ENCODE results near the gene NAA11.

NAA11 gene

GRCh38 chr4:79331126-79331876 is 5.4 kb upstream of the NAA11 start:
- Histone ChIP-seq H3K9ac (ENCODE audit: low read depth, low read length, poor library complexity) (no peak overlapping the region), H3K4me3 (ENCODE audit: low read length in 2 of 2) (no peak overlapping the region), H3K9me3 (replicated peaks in 1 of 2; ENCODE audit: control insufficient read depth in 2 of 2, insufficient read depth in 1 of 2, low read depth in 1 of 2, low read length in 2 of 2) (no peaks in the 10 kb centered on the region), H3K23ac (ENCODE audit: low read depth, low read length, poor library complexity) (no peak overlapping the region), H4K91ac (ENCODE audit: low read depth, low read length, poor library complexity) (no peak overlapping the region), H3K27ac (replicated peaks; ENCODE audit: low read length) (no peak overlapping the region), H3K4ac (ENCODE audit: low read length) (no peak overlapping the region), H3K4me2 (ENCODE audit: insufficient read depth, low read length, poor library complexity, severe bottlenecking) (no peak overlapping the region), H3K4me1 (ENCODE audit: control insufficient read depth in 2 of 2, insufficient read depth in 1 of 2, low read depth in 1 of 2, low read length in 2 of 2) (no peaks in the 10 kb centered on the region), H4K8ac (ENCODE audit: low read depth, low read length) (no peak overlapping the region), H2BK15ac (ENCODE audit: low read length) (no peak overlapping the region), H2BK12ac (ENCODE audit: low read length) (no peak overlapping the region), H3K18ac (ENCODE audit: low read length) (no peak overlapping the region), H2AFZ (ENCODE audit: low read length) (no peak overlapping the region), H3K27me3 (ENCODE audit: control insufficient read depth in 3 of 3, insufficient read depth in 3 of 3, low read depth in 1 of 3, low read length in 3 of 3) (no peaks in the 10 kb centered on the region), H2AK5ac (ENCODE audit: low read depth, low read length) (no peak overlapping the region), H3K79me1 (ENCODE audit: low read depth, low read length) (no peaks in the 10 kb centered on the region), H2BK120ac (ENCODE audit: low read depth, low read length) (no peak overlapping the region), H2BK5ac (ENCODE audit: low read length) (no peak overlapping the region), H3K14ac (ENCODE audit: low read length) (no peak overlapping the region), H3K36me3 (replicated peaks in 1 of 2; ENCODE audit: control insufficient read depth in 2 of 2, insufficient read depth in 2 of 2, low read length in 2 of 2) (no peaks in the 10 kb centered on the region)
- DNase-seq (ENCODE audit: low spot score): no peak
- WGBS, 2 donors (ENCODE audit: extremely low coverage in 2 of 2, insufficient read length in 2 of 2, insufficient replicate concordance in 1 of 2): no CpG with 5 or more reads among the region's 2 CpGs

- Histone ChIP-seq H3K14ac (ENCODE audit: low read length) (no peak overlapping the region), H3K4me2 (ENCODE audit: insufficient read depth, low read length, poor library complexity, severe bottlenecking) (no peak overlapping the region), H3K79me1 (ENCODE audit: low read depth, low read length) (no peaks in the 10 kb centered on the region), H3K23ac (ENCODE audit: low read depth, low read length, poor library complexity) (no peak overlapping the region), H3K27me3 (ENCODE audit: control insufficient read depth in 3 of 3, insufficient read depth in 3 of 3, low read depth in 1 of 3, low read length in 3 of 3) (no peaks in the 10 kb centered on the region), H3K4me3 (ENCODE audit: low read length in 2 of 2) (no peak overlapping the region), H2BK5ac (ENCODE audit: low read length) (no peak overlapping the region), H3K4me1 (ENCODE audit: control insufficient read depth in 2 of 2, insufficient read depth in 1 of 2, low read depth in 1 of 2, low read length in 2 of 2) (no peaks in the 10 kb centered on the region), H4K8ac (ENCODE audit: low read depth, low read length) (no peak overlapping the region), H3K9ac (ENCODE audit: low read depth, low read length, poor library complexity) (no peak overlapping the region), H3K9me3 (replicated peaks in 1 of 2; ENCODE audit: control insufficient read depth in 2 of 2, insufficient read depth in 1 of 2, low read depth in 1 of 2, low read length in 2 of 2) (peaks cover 0 to 2% of the 10 kb centered on the region in 2 donors), H3K4ac (ENCODE audit: low read length) (no peak overlapping the region), H2AK5ac (ENCODE audit: low read depth, low read length) (no peak overlapping the region), H2AFZ (ENCODE audit: low read length) (no peak overlapping the region), H2BK120ac (ENCODE audit: low read depth, low read length) (no peak overlapping the region), H3K27ac (replicated peaks; ENCODE audit: low read length) (no peak overlapping the region), H2BK12ac (ENCODE audit: low read length) (no peak overlapping the region), H3K36me3 (replicated peaks in 1 of 2; ENCODE audit: control insufficient read depth in 2 of 2, insufficient read depth in 2 of 2, low read length in 2 of 2) (no peaks in the 10 kb centered on the region), H2BK15ac (ENCODE audit: low read length) (no peak overlapping the region), H4K91ac (ENCODE audit: low read depth, low read length, poor library complexity) (no peak overlapping the region), H3K18ac (ENCODE audit: low read length) (no peak overlapping the region)
- no peak for DNase-seq (ENCODE audit: low spot score)
- no CpG with 5 or more reads among the region's 2 CpGs for WGBS, 2 donors (ENCODE audit: extremely low coverage in 2 of 2, insufficient read length in 2 of 2, insufficient replicate concordance in 1 of 2)
These were observed 4.9 kb upstream of the NAA11 start for GRCh38 chr4:79330720-79331119.

GRCh38 chr4:79325436-79325835 is 425 bp downstream of the NAA11 start:
- H3K4ac ChIP-seq (ENCODE audit: low read length): no peak overlapping the region
- peaks cover 3% of the 10 kb centered on the region for H3K79me1 ChIP-seq (ENCODE audit: low read depth, low read length)
- H3K27ac ChIP-seq (replicated peaks; ENCODE audit: low read length): no peak overlapping the region
- H2AFZ ChIP-seq (ENCODE audit: low read length): peak overlapping the region; percentile 48
- no peak overlapping the region for H3K4me2 ChIP-seq (ENCODE audit: insufficient read depth, low read length, poor library complexity, severe bottlenecking)
- no peaks in the 10 kb centered on the region for H3K27me3 ChIP-seq (ENCODE audit: control insufficient read depth in 3 of 3, insufficient read depth in 3 of 3, low read depth in 1 of 3, low read length in 3 of 3)
- H2BK5ac ChIP-seq (ENCODE audit: low read length): no peak overlapping the region
- H2BK12ac ChIP-seq (ENCODE audit: low read length): no peak overlapping the region
- no peak overlapping the region for H3K23ac ChIP-seq (ENCODE audit: low read depth, low read length, poor library complexity)
- H2BK15ac ChIP-seq (ENCODE audit: low read length): no peak overlapping the region
- H3K18ac ChIP-seq (ENCODE audit: low read length): no peak overlapping the region
- no peak for DNase-seq (ENCODE audit: low spot score)
- peaks cover 3 to 4% of the 10 kb centered on the region in 2 donors for H3K9me3 ChIP-seq (replicated peaks in 1 of 2; ENCODE audit: control insufficient read depth in 2 of 2, insufficient read depth in 1 of 2, low read depth in 1 of 2, low read length in 2 of 2)
- no CpG with 5 or more reads among the region's 12 CpGs for WGBS, 2 donors (ENCODE audit: extremely low coverage in 2 of 2, insufficient read length in 2 of 2, insufficient replicate concordance in 1 of 2)
- no peak overlapping the region for H2AK5ac ChIP-seq (ENCODE audit: low read depth, low read length)
- H3K14ac ChIP-seq (ENCODE audit: low read length): no peak overlapping the region
- no peaks in the 10 kb centered on the region for H3K4me1 ChIP-seq (ENCODE audit: control insufficient read depth in 2 of 2, insufficient read depth in 1 of 2, low read depth in 1 of 2, low read length in 2 of 2)
- no peak overlapping the region for H2BK120ac ChIP-seq (ENCODE audit: low read depth, low read length)
- H3K4me3 ChIP-seq (ENCODE audit: low read length in 2 of 2): no peak overlapping the region
- no peak overlapping the region for H4K8ac ChIP-seq (ENCODE audit: low read depth, low read length)
- H3K36me3 ChIP-seq (replicated peaks in 1 of 2; ENCODE audit: control insufficient read depth in 2 of 2, insufficient read depth in 2 of 2, low read length in 2 of 2): no peaks in the 10 kb centered on the region
- no peak overlapping the region for H4K91ac ChIP-seq (ENCODE audit: low read depth, low read length, poor library complexity)
- H3K9ac ChIP-seq (ENCODE audit: low read depth, low read length, poor library complexity): no peak overlapping the region

- Histone ChIP-seq H3K4me1 (ENCODE audit: control insufficient read depth in 2 of 2, insufficient read depth in 1 of 2, low read depth in 1 of 2, low read length in 2 of 2) (peaks cover 0 to 10% of the 10 kb centered on the region in 2 donors), H3K23ac (ENCODE audit: low read depth, low read length, poor library complexity) (no peak overlapping the region), H3K14ac (ENCODE audit: low read length) (no peak overlapping the region), H2AFZ (ENCODE audit: low read length) (no peak overlapping the region), H4K8ac (ENCODE audit: low read depth, low read length) (no peak overlapping the region), H3K79me1 (ENCODE audit: low read depth, low read length) (no peaks in the 10 kb centered on the region), H4K91ac (ENCODE audit: low read depth, low read length, poor library complexity) (no peak overlapping the region), H3K4ac (ENCODE audit: low read length) (no peak overlapping the region), H2BK5ac (ENCODE audit: low read length) (no peak overlapping the region), H3K9ac (ENCODE audit: low read depth, low read length, poor library complexity) (no peak overlapping the region), H3K18ac (ENCODE audit: low read length) (no peak overlapping the region), H2AK5ac (ENCODE audit: low read depth, low read length) (no peak overlapping the region), H3K4me3 (ENCODE audit: low read length in 2 of 2) (no peak overlapping the region), H3K27ac (replicated peaks; ENCODE audit: low read length) (no peak overlapping the region), H3K27me3 (ENCODE audit: control insufficient read depth in 3 of 3, insufficient read depth in 3 of 3, low read depth in 1 of 3, low read length in 3 of 3) (no peaks in the 10 kb centered on the region), H2BK12ac (ENCODE audit: low read length) (no peak overlapping the region), H3K9me3 (replicated peaks in 1 of 2; ENCODE audit: control insufficient read depth in 2 of 2, insufficient read depth in 1 of 2, low read depth in 1 of 2, low read length in 2 of 2) (no peaks in the 10 kb centered on the region), H2BK120ac (ENCODE audit: low read depth, low read length) (no peak overlapping the region), H2BK15ac (ENCODE audit: low read length) (no peak overlapping the region), H3K36me3 (replicated peaks in 1 of 2; ENCODE audit: control insufficient read depth in 2 of 2, insufficient read depth in 2 of 2, low read length in 2 of 2) (no peaks in the 10 kb centered on the region), H3K4me2 (ENCODE audit: insufficient read depth, low read length, poor library complexity, severe bottlenecking) (no peak overlapping the region)
- DNase-seq (ENCODE audit: low spot score): no peak
- WGBS, 2 donors (ENCODE audit: extremely low coverage in 2 of 2, insufficient read length in 2 of 2, insufficient replicate concordance in 1 of 2): no CpG with 5 or more reads among the region's 4 CpGs
These were observed 5.9 kb downstream of the NAA11 start for GRCh38 chr4:79319975-79320374.

Measured in neuronal stem cell (in vitro differentiated cells).